Activated CD8-positive, alpha-beta memory T cell treated with anti-CD3 and anti-CD28 coated beads, Interleukin-2, amount 10 ng/mL, durations not matched to agents 7 days and 5 days (primary cell): Measurements from ENCODE around the gene PPP3CA. TPM values are rescaled to one million over a fixed set of nuclear protein-coding genes. Genes with fewer than 3 reads are reported as not detected.

ENCODE experiments used
- ATAC-seq: fragments of 150-1000 bp; cut with Tn5 transposase; one replicate; pipeline ENCODE4 v1.10.0; 2021; ENCODE audit warnings: moderate library complexity
- CTCF ChIA-PET: fragments of 350-600 bp; sonication (Branson Sonifier 250); formaldehyde crosslinking; loops from one replicate; lab custom pipeline; 2021; ENCODE audit warnings: antibody characterized with exemption; lab: Charles Lee
- DNase-seq: peaks from one replicate; pipeline ENCODE4 v3.0.0-alpha.2; 2020
- H3K27ac Mint-ChIP-seq: one replicate; pipeline ENCODE4 v1.8.0; 2021; ENCODE audit warnings: mild to moderate bottlenecking, mixed read lengths
- H3K27me3 Mint-ChIP-seq: one replicate; pipeline ENCODE4 v1.8.0; 2021; ENCODE audit warnings: mixed read lengths
- H3K36me3 Mint-ChIP-seq: one replicate; pipeline ENCODE4 v1.8.0; 2021; ENCODE audit warnings: mild to moderate bottlenecking, mixed read lengths
- H3K4me1 Mint-ChIP-seq: one replicate; pipeline ENCODE4 v1.8.0; 2021; ENCODE audit warnings: mixed read lengths
- H3K4me3 Mint-ChIP-seq: one replicate; pipeline ENCODE4 v1.8.0; 2021; ENCODE audit warnings: mild to moderate bottlenecking, moderate library complexity, mixed read lengths
- H3K9me3 Mint-ChIP-seq: one replicate; pipeline ENCODE4 v1.8.0; 2022; ENCODE audit warnings: low read depth, mixed read lengths
- total RNA-seq, 2 experiments: library from RNA; stranded (reverse); gene quantifications; one replicate each; pipeline ENCODE4 v1.2.3, GENCODE V29; 2021

PPP3CA gene
- total RNA-seq, 2 experiments from 2014 or later, result 30.4 to 50.9 TPM

DNA sequence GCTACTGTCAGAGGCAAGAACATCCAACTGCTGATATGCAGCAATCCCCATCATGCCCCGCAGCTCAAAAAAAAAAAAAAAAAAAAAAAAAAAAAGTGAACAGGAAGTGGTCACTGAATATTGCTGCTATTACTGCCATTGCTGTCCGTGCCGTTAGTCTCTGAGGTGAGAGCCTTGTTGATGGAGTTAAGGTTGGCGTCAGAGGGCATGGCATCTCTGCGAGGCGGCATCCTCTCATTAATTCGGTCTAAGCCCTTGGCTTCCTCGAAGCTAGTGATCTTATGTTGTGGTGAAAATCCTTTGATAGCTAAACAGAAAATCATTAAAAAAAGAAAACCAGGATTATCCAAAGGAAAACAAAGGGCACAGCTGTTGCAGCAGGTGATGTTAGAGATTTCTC is 321.6 kb downstream of the PPP3CA start:
- Mint-ChIP-seq H3K27me3 (no peaks in the 10 kb centered on the region), H3K36me3 (peaks cover 33% of the 10 kb centered on the region), H3K4me1 (peaks cover 36% of the 10 kb centered on the region), H3K4me3 (no peak overlapping the region), H3K9me3 (no peaks in the 10 kb centered on the region), H3K27ac (no peak overlapping the region)
- ATAC-seq, result no peak
- CTCF ChIA-PET, result interaction anchor here (0.6 to 1.5 kb wide), 4 partner anchors 12 to 91 kb away, joined by 3 read pairs; no protein-coding TSS in a partner anchor
- no peak for DNase-seq

DNA sequence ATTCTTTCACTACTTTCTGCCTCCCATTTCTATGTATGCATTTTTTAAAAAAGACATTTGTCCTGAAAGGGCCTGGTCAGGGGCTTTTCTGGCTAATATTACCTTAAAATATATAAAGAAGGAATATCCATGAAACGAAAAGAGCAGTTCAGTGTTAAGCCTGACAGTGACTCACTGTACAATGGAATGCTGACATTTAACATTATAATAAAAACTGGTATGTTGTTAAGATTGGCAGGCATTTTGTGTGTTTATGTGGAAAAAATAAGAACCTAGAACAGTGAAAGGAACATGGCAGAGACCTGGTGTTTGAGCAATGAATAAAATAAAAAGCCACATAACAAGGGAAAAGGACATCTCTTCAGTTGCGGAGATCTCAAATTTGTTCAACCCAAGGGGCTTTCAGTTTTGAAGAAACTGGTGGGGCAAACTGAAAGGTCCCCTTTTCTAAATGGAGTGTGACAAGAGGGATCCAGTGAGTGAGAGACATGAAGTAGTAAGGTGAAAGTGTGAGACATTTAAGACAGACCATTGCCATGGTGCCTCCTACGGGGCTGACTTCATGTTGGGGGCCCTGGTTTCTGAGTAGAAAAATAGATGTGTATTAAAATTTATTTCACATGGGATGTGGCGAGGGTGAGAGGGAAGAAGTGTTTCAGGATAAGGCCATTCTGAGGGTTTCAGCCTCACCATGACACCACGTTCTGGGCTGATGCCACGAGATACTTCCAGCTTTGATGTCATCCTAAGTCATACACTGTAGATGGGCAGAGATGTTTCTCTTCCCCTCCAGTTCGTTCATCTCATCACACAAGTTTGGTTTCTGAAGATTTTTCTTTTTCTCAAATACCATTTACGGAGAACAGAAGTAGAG is 324.9 kb downstream of the PPP3CA start:
- H3K4me1 Mint-ChIP-seq, result peaks cover 56% of the 10 kb centered on the region
- H3K9me3 Mint-ChIP-seq, result no peaks in the 10 kb centered on the region
- CTCF ChIA-PET, result no interaction called here
- peaks cover 31% of the 10 kb centered on the region for H3K36me3 Mint-ChIP-seq
- DNase-seq (no peak), ATAC-seq (no peak)
- no peaks in the 10 kb centered on the region for H3K27me3 Mint-ChIP-seq
- H3K4me3 Mint-ChIP-seq, result no peak overlapping the region
- peak overlapping the region; percentile 11 for H3K27ac Mint-ChIP-seq

DNA sequence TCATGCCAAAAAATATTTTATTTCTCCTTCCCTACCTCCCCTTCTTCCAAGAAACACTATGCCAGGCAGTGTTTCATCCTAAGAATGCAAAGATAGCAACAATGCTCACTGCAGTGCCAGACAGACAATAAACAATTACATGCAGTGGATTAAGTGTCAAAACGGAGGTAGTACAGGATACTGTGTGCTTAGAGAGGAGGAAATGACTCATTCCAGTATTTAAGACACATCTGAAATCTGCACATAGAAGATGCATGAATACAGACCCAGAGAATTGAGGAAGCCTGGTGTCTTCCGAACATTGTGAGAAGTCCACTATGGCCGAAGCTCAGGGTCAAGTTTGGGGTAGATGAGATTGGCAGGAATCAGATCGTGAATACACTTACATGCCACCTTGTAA is 326.4 kb downstream of the PPP3CA start:
- peak overlapping the region; percentile 63 for H3K4me3 Mint-ChIP-seq
- CTCF ChIA-PET, result interaction anchor here (1.1 kb wide), 1 partner anchor 16 kb away, joined by 3 read pairs; no protein-coding TSS in a partner anchor
- peaks cover 65% of the 10 kb centered on the region for H3K4me1 Mint-ChIP-seq

DNA sequence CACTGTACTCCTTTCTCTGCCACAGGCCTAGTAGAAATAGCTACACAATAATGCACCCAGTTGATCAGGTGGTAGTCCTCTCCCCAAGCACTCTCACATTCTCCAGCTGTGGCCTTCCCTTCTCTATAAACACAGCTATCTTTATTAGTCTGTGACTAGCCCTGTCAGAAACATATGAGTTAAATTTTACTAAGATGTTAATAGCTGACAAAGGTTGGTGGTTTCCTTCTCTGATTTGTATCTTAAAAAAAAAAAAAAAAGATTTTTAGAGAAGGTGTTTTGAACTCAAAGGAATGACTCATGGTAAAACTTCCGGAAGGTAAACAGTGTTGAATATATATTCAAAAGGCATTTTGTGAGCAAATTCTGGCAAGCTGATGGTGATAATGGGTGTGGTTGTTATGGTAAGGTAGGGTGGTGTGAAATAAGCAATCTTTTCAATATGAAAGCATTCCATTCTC is 327.4 kb downstream of the PPP3CA start:
- peak overlapping the region; percentile 96 for H3K27ac Mint-ChIP-seq
- H3K27me3 Mint-ChIP-seq, result no peaks in the 10 kb centered on the region
- peak overlapping the region; percentile 43 for H3K4me3 Mint-ChIP-seq
- H3K36me3 Mint-ChIP-seq, result peaks cover 28% of the 10 kb centered on the region
- ATAC-seq (peak; percentile 74), DNase-seq (peak; percentile 63)
- H3K9me3 Mint-ChIP-seq, result no peaks in the 10 kb centered on the region
- CTCF ChIA-PET, result interaction anchor here (1.1 to 1.2 kb wide), 2 partner anchors 12 to 17 kb away, joined by 3 read pairs; no protein-coding TSS in a partner anchor
- peaks cover 64% of the 10 kb centered on the region for H3K4me1 Mint-ChIP-seq

More for the DNA sequence above, 326.4 kb downstream of the PPP3CA start:
- ATAC-seq (peak; percentile 82), DNase-seq (peak; percentile 47)
- Mint-ChIP-seq H3K27ac (peak overlapping the region; percentile 96), H3K36me3 (peaks cover 32% of the 10 kb centered on the region), H3K27me3 (no peaks in the 10 kb centered on the region), H3K9me3 (no peaks in the 10 kb centered on the region)

DNA sequence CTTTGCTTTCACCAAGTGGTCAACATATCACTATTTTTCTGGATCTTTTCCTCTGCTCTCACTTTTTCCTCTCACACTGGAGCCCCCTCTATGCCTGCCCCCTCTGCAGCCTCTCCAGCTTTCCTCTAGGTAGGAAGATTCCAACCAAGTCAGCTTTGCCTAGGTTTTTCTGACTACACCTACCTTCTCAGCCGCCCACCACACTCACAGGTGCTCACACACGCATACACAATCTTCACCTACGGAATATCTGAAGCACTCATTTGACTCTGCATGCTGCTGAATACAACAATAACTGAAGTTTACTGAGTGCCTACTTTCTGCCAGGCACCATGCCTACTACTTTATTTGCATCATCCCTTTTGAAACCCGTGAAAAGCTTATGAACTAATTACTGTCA is 328.0 kb downstream of the PPP3CA start:
- H3K4me1 Mint-ChIP-seq, result peaks cover 69% of the 10 kb centered on the region
- CTCF ChIA-PET, result interaction anchor here (1.2 kb wide), 1 partner anchor 12 kb away, joined by 3 read pairs; no protein-coding TSS in a partner anchor
- peaks cover 27% of the 10 kb centered on the region for H3K36me3 Mint-ChIP-seq
- H3K4me3 Mint-ChIP-seq, result peak overlapping the region; percentile 0
- DNase-seq (no peak), ATAC-seq (no peak)
- H3K9me3 Mint-ChIP-seq, result no peaks in the 10 kb centered on the region
- H3K27ac Mint-ChIP-seq, result peak overlapping the region; percentile 96
- no peaks in the 10 kb centered on the region for H3K27me3 Mint-ChIP-seq

DNA sequence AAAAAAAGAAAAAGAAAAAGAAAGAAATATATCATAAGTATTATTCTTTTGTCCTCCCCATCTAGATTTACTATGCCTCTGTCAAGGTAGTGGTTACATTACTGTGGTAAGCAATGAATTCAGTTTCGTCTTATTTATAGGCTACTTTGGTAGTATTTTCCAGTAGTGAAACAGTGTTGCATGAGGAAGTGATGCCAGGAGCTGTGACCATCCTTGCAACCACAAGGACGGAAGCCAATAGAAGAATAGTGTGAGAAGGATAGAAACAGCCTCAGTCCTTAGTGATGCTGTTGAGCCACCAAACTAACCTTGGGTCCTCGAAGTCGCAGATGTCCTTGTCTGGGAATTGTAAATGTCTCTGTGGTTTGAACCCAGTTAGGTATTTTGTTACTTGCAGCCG is 328.5 kb downstream of the PPP3CA start:
- DNase-seq (peak; percentile 67), ATAC-seq (peak; percentile 14)
- CTCF ChIA-PET, result no interaction called here
- peak overlapping the region; percentile 96 for H3K27ac Mint-ChIP-seq
- H3K4me1 Mint-ChIP-seq, result peaks cover 74% of the 10 kb centered on the region
- no peaks in the 10 kb centered on the region for H3K27me3 Mint-ChIP-seq
- no peaks in the 10 kb centered on the region for H3K9me3 Mint-ChIP-seq
- H3K36me3 Mint-ChIP-seq, result peaks cover 27% of the 10 kb centered on the region
- peak overlapping the region; percentile 0 for H3K4me3 Mint-ChIP-seq

DNA sequence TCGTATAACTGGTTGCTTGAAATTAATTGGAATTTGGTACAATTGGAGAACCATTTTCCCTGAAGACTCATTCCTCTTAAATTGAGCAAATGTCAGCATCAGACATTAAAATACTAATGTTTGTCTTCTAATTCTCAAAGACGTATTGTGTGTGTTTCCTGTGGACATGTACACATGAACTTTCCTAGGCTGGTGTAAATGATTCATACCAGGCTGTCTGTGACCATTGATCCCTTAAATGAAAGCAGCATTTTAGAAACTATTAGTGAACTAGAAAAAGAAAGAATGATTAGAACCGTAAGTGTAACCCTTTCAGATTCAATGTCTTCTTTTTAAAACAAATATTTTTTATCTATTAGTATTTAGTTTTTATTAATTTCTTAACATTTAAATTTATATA is 332.9 kb downstream of the PPP3CA start:
- Mint-ChIP-seq H3K4me3 (no peak overlapping the region), H3K4me1 (peaks cover 54% of the 10 kb centered on the region), H3K9me3 (no peaks in the 10 kb centered on the region), H3K27me3 (no peaks in the 10 kb centered on the region), H3K36me3 (peaks cover 17% of the 10 kb centered on the region), H3K27ac (no peak overlapping the region)
- DNase-seq (no peak), ATAC-seq (peak; percentile 25)
- CTCF ChIA-PET, result interaction anchor here (1.1 to 1.2 kb wide), 2 partner anchors 13 to 921 kb away, joined by 3 to 4 read pairs; no protein-coding TSS in a partner anchor

DNA sequence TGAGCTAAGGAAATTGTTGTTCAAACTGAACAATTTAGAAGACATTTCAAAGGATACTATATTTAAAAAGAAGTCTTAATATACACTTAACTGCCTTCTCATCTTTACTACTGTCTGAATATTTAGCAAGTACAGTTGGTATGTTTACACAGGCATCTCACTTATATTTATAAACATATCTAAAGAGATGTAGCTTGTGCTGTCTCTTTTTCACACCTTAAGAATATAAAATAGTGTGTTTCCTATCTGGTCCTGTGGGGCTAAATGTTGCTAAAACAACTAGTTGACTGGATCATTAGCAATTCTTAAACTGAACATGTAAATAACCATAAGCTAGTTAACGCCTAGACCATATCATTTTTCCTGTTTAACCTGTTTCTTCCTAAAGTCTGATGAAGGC is 336.3 kb downstream of the PPP3CA start:
- CTCF ChIA-PET, result no interaction called here
- H3K4me1 Mint-ChIP-seq, result peaks cover 32% of the 10 kb centered on the region
- no peaks in the 10 kb centered on the region for H3K27me3 Mint-ChIP-seq
- H3K9me3 Mint-ChIP-seq, result no peaks in the 10 kb centered on the region
- H3K27ac Mint-ChIP-seq, result peak overlapping the region; percentile 14
- no peak overlapping the region for H3K4me3 Mint-ChIP-seq
- ATAC-seq (no peak), DNase-seq (no peak)
- H3K36me3 Mint-ChIP-seq, result peaks cover 7% of the 10 kb centered on the region

DNA sequence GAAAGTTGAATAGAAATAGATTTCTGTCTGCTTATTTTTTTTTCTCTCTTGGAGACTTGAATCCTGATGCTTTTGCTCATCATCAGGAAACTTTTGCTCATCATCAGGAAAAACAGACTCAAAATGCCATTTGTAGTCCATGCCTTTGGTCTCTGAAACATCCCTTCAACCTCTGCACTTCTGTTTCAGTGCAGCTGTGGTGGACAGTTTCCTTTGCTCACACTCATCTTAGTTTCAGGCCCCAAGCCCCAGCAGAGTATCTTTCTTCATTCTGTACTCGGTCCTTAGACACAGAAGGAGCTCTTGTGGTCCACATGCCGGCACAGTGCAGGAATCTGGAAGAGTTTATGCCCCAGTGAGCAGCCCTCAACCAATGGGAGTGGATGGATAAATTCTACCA is 337.9 kb downstream of the PPP3CA start:
- CTCF ChIA-PET, result no interaction called here
- Mint-ChIP-seq H3K4me1 (peaks cover 24% of the 10 kb centered on the region), H3K27ac (peak overlapping the region; percentile 72), H3K36me3 (peaks cover 6% of the 10 kb centered on the region), H3K9me3 (no peaks in the 10 kb centered on the region), H3K4me3 (peak overlapping the region; percentile 6), H3K27me3 (no peaks in the 10 kb centered on the region)
- no peak for DNase-seq
- ATAC-seq, result peak; percentile 68

DNA sequence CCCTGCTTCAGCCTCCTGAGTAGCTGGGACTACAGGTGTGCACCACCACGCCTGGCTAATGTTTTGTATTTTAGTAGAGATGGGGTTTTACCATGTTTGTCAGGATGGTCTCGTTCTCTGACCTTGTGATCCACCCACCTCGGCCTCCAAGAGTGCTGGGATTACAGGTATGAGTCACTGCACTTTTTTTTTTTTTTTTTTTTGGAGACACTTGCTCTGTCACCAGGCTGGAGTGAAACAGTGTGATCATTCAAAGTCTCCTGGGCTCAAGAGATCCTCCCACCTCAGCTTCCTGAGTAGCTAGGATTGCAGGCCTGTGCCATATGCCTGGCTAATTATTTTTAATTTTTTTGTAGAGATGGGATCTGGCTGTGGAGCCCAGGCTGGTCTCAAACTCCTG is 338.8 kb downstream of the PPP3CA start:
- peaks cover under 1% of the 10 kb centered on the region for H3K9me3 Mint-ChIP-seq
- peaks cover 8% of the 10 kb centered on the region for H3K36me3 Mint-ChIP-seq
- H3K27me3 Mint-ChIP-seq, result no peaks in the 10 kb centered on the region
- DNase-seq (no peak), ATAC-seq (no peak)
- peaks cover 15% of the 10 kb centered on the region for H3K4me1 Mint-ChIP-seq
- no peak overlapping the region for H3K27ac Mint-ChIP-seq
- CTCF ChIA-PET, result interaction anchor here (0.7 kb wide), 1 partner anchor 131 kb away, joined by 3 read pairs; no protein-coding TSS in a partner anchor
- no peak overlapping the region for H3K4me3 Mint-ChIP-seq

DNA sequence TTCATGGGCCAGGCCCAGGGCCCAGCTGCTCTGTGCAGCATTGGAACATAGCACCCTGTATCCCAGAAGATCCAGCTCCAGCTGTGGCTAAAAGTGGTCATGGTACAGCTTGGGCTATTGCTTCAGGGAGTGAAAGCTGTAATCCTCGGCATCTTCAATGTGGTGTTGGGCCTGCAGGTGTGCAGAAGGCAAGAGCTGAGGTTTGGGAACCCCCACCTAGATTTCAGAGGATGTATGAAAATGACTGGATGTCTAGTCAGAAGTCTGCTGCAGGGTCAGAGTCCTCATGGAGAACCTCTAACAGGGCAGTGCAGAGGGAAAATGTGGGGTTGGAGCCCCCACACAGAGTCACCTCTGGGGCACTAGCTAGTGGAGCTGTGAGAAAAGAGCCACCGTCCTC is 341.7 kb downstream of the PPP3CA start:
- ATAC-seq (no peak), DNase-seq (no peak)
- Mint-ChIP-seq H3K27me3 (no peaks in the 10 kb centered on the region), H3K9me3 (peaks cover 3% of the 10 kb centered on the region), H3K4me3 (no peak overlapping the region), H3K4me1 (peaks cover 13% of the 10 kb centered on the region), H3K36me3 (peaks cover 7% of the 10 kb centered on the region), H3K27ac (no peak overlapping the region)
- CTCF ChIA-PET, result interaction anchor here (1.1 kb wide), 1 partner anchor 591 kb away, joined by 3 read pairs; no protein-coding TSS in a partner anchor

DNA sequence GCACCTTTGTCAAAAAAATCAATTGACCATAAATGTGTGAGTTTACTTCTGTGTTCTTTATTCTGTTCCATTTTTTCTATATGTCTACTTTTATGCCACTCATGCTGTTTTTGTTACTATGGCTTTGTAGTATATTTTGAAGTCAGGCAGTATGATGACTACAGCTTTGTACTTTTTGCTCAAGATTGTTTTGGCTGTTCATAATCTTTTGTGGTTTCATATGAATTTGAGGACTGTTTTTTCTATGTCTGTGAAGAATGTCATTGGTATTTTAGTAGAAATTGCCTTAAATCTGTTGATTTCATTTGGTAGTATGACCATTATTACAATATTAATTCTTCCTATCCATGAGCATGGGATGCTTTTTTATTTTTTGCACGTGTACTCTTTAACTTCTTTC is 346.8 kb downstream of the PPP3CA start:
- CTCF ChIA-PET, result interaction anchor here (1.2 kb wide), 1 partner anchor 14 kb away, joined by 5 read pairs; no protein-coding TSS in a partner anchor
- Mint-ChIP-seq H3K9me3 (peaks cover 3% of the 10 kb centered on the region), H3K27ac (no peak overlapping the region), H3K4me1 (no peaks in the 10 kb centered on the region), H3K27me3 (no peaks in the 10 kb centered on the region), H3K36me3 (peaks cover 7% of the 10 kb centered on the region), H3K4me3 (no peak overlapping the region)
- DNase-seq, result no peak
- no peak for ATAC-seq

DNA sequence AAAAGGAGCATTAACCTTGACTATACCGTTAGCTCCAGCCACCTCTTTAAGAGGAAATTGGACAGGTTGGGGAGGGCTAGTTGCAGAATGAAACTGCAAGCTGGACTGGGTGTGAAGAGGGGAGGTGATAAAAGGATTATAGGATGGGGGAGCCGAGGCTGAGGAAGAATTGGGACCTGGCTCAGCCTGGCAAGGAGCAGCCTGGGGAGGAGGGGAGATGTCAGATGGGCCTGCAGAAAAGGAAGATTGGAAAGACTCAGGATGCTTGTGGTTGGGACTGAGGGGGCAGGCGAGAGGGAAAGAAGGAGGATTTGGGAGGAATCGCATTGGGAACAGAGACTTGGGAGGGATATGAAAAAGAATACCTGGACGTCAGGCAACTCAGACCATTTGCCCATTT is 351.7 kb downstream of the PPP3CA start:
- no peak overlapping the region for H3K27ac Mint-ChIP-seq
- DNase-seq (no peak), ATAC-seq (no peak)
- no peak overlapping the region for H3K4me3 Mint-ChIP-seq
- H3K4me1 Mint-ChIP-seq, result no peaks in the 10 kb centered on the region
- H3K27me3 Mint-ChIP-seq, result no peaks in the 10 kb centered on the region
- CTCF ChIA-PET, result no interaction called here
- no peaks in the 10 kb centered on the region for H3K9me3 Mint-ChIP-seq
- no peaks in the 10 kb centered on the region for H3K36me3 Mint-ChIP-seq
